Measurements from ENCODE around the gene ANKRD63. TPM values are rescaled to one million over a fixed set of nuclear protein-coding genes. Genes with fewer than 3 reads are reported as not detected.

Gene ANKRD63, protein sequence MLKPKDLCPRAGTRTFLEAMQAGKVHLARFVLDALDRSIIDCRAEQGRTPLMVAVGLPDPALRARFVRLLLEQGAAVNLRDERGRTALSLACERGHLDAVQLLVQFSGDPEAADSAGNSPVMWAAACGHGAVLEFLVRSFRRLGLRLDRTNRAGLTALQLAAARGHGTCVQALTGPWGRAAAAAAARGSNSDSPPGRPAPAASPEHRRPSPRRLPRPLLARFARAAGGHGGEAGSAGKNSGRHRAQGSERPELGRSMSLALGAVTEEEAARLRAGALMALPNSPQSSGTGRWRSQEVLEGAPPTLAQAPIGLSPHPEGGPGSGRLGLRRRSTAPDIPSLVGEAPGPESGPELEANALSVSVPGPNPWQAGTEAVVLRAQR
- polyA plus RNA-seq (2011; rRNA removed) (not detected in 2 replicates), polyA minus RNA-seq (2011; rRNA and poly(A)+ RNA removed) (not detected in 2 replicates)

DNA sequence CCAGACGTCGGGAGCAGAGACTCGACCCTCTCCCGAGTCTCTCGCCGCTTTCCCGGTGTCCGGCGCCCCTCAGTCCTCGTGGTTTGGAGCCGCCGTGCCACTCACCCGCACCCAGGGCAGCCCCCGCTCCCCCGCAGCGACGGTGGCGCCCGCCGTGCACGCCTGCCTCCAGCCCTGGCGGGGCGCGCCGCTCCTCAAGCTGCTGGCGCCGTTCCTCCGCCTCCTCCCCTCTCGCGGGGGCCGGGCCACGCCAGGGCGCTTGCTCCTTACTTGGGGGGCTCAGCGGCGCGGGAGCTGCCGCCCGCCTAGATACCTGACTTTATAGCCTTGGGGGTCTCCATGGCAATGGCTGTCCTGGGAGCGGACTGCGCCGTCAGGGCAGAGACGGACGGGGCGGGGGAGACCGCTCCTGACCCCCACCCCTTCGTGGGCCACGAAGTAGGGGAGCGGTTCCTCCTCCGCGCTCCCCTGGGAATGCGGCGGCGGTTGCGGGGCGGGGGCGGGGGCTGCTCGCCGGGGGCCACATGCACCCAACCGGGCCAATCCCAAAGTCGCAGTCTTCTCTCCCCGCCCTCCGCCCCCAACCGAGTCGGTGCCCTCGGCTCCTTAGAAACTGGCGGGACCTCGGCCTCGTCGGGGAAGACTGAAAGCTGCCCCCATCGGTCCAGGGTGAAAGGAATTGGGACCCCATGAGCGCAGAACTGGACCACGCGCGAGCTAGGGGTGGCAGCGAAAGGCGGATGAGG lies at the start of gene ANKRD63:
ANKRD63 (minus strand) TSS at position 196 of the 746 bp plus-strand sequence. CDS start 478 bp downstream, outside the sequence.
- Histone ChIP-seq H3K4me3 (ENCODE audit: low read depth, low read length) (peak within 1 kb of the TSS; percentile 44), H3K27ac (ENCODE audit: low read depth, low read length) (no peak within 1 kb of the TSS), H3K9me3 (ENCODE audit: control insufficient read depth, insufficient read depth, low read length) (peaks cover 7% of the 10 kb centered on the region; the same call in 1 of the 2 replicates), H3K27me3 (ENCODE audit: control insufficient read depth, insufficient read depth, low read length) (peaks cover 71% of the 10 kb centered on the region)
- ChIA-PET CTCF (interaction anchor here (0.7 to 1.1 kb wide), 4 partner anchors 8 to 171 kb away, joined by 3 to 5 read pairs (median 4); no protein-coding TSS in a partner anchor), POLR2A (no interaction called here)
- no peak for DNase-seq (ENCODE audit: low read depth, low spot score)
- TF ChIP-seq, protein P1, sequence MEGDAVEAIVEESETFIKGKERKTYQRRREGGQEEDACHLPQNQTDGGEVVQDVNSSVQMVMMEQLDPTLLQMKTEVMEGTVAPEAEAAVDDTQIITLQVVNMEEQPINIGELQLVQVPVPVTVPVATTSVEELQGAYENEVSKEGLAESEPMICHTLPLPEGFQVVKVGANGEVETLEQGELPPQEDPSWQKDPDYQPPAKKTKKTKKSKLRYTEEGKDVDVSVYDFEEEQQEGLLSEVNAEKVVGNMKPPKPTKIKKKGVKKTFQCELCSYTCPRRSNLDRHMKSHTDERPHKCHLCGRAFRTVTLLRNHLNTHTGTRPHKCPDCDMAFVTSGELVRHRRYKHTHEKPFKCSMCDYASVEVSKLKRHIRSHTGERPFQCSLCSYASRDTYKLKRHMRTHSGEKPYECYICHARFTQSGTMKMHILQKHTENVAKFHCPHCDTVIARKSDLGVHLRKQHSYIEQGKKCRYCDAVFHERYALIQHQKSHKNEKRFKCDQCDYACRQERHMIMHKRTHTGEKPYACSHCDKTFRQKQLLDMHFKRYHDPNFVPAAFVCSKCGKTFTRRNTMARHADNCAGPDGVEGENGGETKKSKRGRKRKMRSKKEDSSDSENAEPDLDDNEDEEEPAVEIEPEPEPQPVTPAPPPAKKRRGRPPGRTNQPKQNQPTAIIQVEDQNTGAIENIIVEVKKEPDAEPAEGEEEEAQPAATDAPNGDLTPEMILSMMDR (IDR thresholded peaks at IDR 0.05; ENCODE audit: low read depth, low read length) = no peak

DNA sequence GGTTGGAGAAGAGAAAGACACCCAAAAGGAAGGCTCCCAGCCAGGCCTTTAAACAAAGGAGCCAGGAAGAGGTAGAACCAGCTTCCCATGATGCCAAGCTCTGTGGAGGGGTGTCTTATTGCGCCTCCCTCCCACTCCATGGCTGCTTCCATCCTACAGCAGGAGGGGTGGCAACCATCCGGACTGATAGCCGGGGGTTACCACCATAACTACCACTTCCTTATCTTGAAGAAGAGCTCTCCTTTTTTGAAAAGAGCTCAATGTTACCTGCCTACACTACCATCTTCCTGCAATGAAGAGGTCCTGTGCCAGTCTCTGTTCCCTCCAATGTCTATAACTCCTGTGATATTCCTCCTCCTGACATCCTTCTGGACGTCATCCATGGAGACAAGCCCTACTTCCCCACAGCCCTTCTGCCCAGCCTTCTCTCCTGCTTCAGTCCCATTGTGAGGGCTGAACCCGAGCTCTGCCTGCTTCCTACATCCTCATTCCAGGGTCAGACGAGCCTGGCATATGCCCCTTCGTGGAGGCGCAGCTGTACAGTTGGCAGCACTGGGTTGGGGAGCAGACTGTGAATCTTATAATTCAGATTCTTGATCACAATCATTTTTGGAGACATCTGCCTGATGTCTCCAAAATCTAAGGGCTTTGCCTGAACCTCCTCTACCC lies 49.4 kb upstream of the ANKRD63 start:
- CTCF ChIA-PET = interaction anchor here (0.8 to 2.3 kb wide), 5 partner anchors 9 to 115 kb away, joined by 3 to 10 read pairs (median 4); no protein-coding TSS in a partner anchor
- Histone ChIP-seq H3K9me3 (ENCODE audit: control insufficient read depth, insufficient read depth, low read length) (no peaks in the 10 kb centered on the region), H3K27me3 (ENCODE audit: control insufficient read depth, insufficient read depth, low read length) (no peaks in the 10 kb centered on the region), H3K27ac (ENCODE audit: low read depth, low read length) (no peak overlapping the region), H3K4me3 (ENCODE audit: low read depth, low read length) (no peak overlapping the region)
- no peak for DNase-seq (ENCODE audit: low read depth, low spot score)
- TF ChIP-seq, protein P1 (IDR thresholded peaks at IDR 0.05; ENCODE audit: low read depth, low read length) = no peak
- POLR2A ChIA-PET = interaction anchor here (1.5 kb wide), 1 partner anchor 73 kb away, joined by 4 read pairs; the partner anchor contains the start of gene IVD

DNA sequence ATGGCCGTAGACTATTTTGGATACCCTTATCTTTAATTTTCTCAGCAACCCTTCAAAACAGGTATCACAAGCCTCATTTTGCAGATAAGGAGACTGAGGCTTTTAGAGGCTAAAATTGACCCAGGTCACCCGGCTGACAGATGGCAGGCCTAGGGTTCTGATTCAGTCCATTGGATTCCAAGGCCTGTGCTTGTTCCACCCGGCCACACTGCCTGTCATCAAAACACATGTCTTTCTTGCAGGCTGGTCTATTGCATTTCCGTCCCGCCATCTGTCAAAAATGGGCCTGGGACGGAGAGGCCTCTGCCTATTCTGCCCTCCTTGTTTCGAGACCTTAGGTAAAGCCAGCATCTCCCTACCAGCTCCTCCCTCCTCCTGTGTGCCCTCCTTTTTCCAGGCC lies 48.8 kb upstream of the ANKRD63 start:
- ChIA-PET POLR2A (interaction anchor here (1.3 to 7.6 kb wide), 2 partner anchors 8 to 13 kb away, joined by 5 to 101 read pairs; partner anchors contain the start of gene CCDC9B), CTCF (interaction anchor here (1.0 to 2.3 kb wide), 4 partner anchors 9 to 115 kb away, joined by 3 to 10 read pairs (median 6); no protein-coding TSS in a partner anchor)

DNA sequence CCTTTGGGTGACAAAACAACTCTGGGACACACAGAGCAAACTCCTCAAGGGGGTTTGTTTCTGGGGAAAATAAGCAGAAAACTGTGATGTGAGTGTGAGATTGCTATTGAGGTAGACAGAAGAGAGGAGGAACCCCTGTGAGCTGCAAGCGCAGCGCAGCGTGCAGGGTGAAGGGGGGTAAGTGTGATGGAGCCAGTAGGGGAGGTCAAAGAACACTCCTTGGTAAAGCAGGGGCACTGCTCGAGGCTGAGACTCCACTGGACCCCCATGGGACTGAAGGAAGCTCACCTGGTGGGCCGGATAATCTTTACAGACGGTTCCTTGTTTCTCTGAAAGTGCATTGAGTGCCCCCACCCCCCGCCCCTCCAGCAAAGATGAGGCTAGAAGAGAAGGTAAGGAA lies 48.2 kb upstream of the ANKRD63 start:
- DNase-seq (ENCODE audit: low read depth, low spot score) = no peak
- ChIA-PET CTCF (interaction anchor here (2.3 kb wide), 1 partner anchor 13 kb away, joined by 10 read pairs; no protein-coding TSS in a partner anchor), POLR2A (interaction anchor here (1.3 to 7.6 kb wide), 2 partner anchors 9 to 13 kb away, joined by 5 to 101 read pairs; partner anchors contain the start of gene CCDC9B)
- Histone ChIP-seq H3K27me3 (ENCODE audit: control insufficient read depth, insufficient read depth, low read length) (no peaks in the 10 kb centered on the region), H3K4me3 (ENCODE audit: low read depth, low read length) (no peak overlapping the region), H3K9me3 (ENCODE audit: control insufficient read depth, insufficient read depth, low read length) (no peaks in the 10 kb centered on the region), H3K27ac (ENCODE audit: low read depth, low read length) (no peak overlapping the region)
- TF ChIP-seq, protein P1 (IDR thresholded peaks at IDR 0.05; ENCODE audit: low read depth, low read length) = no peak

More for the DNA sequence above, 48.8 kb upstream of the ANKRD63 start:
- Histone ChIP-seq H3K4me3 (ENCODE audit: low read depth, low read length) (no peak overlapping the region), H3K9me3 (ENCODE audit: control insufficient read depth, insufficient read depth, low read length) (no peaks in the 10 kb centered on the region), H3K27me3 (ENCODE audit: control insufficient read depth, insufficient read depth, low read length) (no peaks in the 10 kb centered on the region), H3K27ac (ENCODE audit: low read depth, low read length) (no peak overlapping the region)
- no peak for DNase-seq (ENCODE audit: low read depth, low spot score)
- TF ChIP-seq, protein P1 (IDR thresholded peaks at IDR 0.05; ENCODE audit: low read depth, low read length) = no peak

Data from AG04450 (cell line).